HepG2 (cell line): ENCODE measurements around the gene ZNF726. TPM values are rescaled to one million over a fixed set of nuclear protein-coding genes. Genes with fewer than 3 reads are reported as not detected.

Experiments used
- ATAC-seq: fragments of 200-7000 bp; cut with Tn5 transposase; 3 replicates; pipeline ENCODE4 v1.9.1; 2020; ENCODE audit warnings: mild to moderate bottlenecking, moderate library complexity
- BruUV-seq: library from RNA; stranded (reverse); fragments of 400-500 nt; replicated peaks from 2 replicates; lab custom pipeline; 2021; lab: Mats Ljungman, UMichigan
- CTCF ChIA-PET: fragments of 300-600 bp; formaldehyde crosslinking; extraction: SDS; loops from one replicate; lab custom pipeline; 2021; ENCODE audit warnings: low total read pairs, inconsistent platforms, low intra/inter-chr PET ratio; lab: Yijun Ruan, JAX
- POLR2A ChIA-PET: fragments of 350-600 bp; sonication (Branson Sonifier 250); formaldehyde crosslinking; loops from one replicate; lab custom pipeline; 2020; ENCODE audit warnings: antibody characterized with exemption, inconsistent platforms; lab: Yijun Ruan, JAX
- DNase-seq: peaks from one replicate; pipeline ENCODE4 v3.0.0-alpha.2; 2015; ENCODE audit warnings: low spot score
- FAIRE-seq: peaks from 3 replicates; lab custom pipeline; 2011; peaks lifted over from hg19 to GRCh38; lab: Jason Lieb, UNC
- H2AFZ ChIP-seq: one replicate; pipeline ENCODE4 v1.6.1; 2011; ENCODE audit warnings: low read length, inconsistent platforms
- H3K27ac ChIP-seq: fragments of 300-600 bp; 3 replicates; pipeline ENCODE4 v1.8.0; 2011; ENCODE audit warnings: mixed run types, mild to moderate bottlenecking, mixed read lengths, low read length, inconsistent platforms; ENCODE audit not compliant: insufficient read depth; ENCODE audit errors: extremely low read length
- H3K27me3 ChIP-seq, 2 experiments: fragments of 200-600 bp in 1 of 2; 2 replicates in 1 of 2; 3 replicates in 1 of 2; pipeline versions ENCODE4 v1.6.0 to v1.8.0; 2011; ENCODE audit warnings: low read length in 2 of 2, mild to moderate bottlenecking in 2 of 2, moderate library complexity in 2 of 2, inconsistent platforms in 1 of 2; ENCODE audit not compliant: insufficient read depth in 2 of 2, control insufficient read depth in 1 of 2
- H3K36me3 ChIP-seq, 2 experiments: fragments of 200-600 bp in 1 of 2; replicated peaks in 1 of 2; 2 replicates in 1 of 2; 3 replicates in 1 of 2; pipeline versions ENCODE4 v1.5.1 to v1.8.0; 2011; ENCODE audit warnings: low read length in 2 of 2, inconsistent platforms in 1 of 2; ENCODE audit not compliant: insufficient read depth in 2 of 2, control insufficient read depth in 1 of 2
- H3K4me1 ChIP-seq: 2 replicates; pipeline ENCODE4 v1.5.1; 2012; ENCODE audit warnings: low read length, inconsistent platforms; ENCODE audit not compliant: insufficient read depth
- H3K4me2 ChIP-seq: 2 replicates; pipeline ENCODE4 v1.6.0; 2011; ENCODE audit warnings: low read depth, low read length, inconsistent platforms
- H3K4me3 ChIP-seq, 3 experiments: fragments of 200-600 bp in 1 of 3; sonication (generic), shearing (Covaris generic) in 1 of 3; replicated peaks in 1 of 3; 2 replicates each; pipeline ENCODE4 v1.5.1; 2011 to 2016; ENCODE audit warnings: low read length in 3 of 3, inconsistent platforms in 2 of 3, low read depth in 2 of 3, mild to moderate bottlenecking in 2 of 3, control low read depth in 1 of 3, mixed read lengths in 1 of 3; ENCODE audit not compliant: insufficient read depth in 1 of 3
- H3K79me2 ChIP-seq: one replicate; pipeline ENCODE4 v1.6.1; 2011; ENCODE audit warnings: low read length, inconsistent platforms; ENCODE audit not compliant: insufficient read depth
- H3K9ac ChIP-seq: 2 replicates; pipeline ENCODE4 v1.6.0; 2011; ENCODE audit warnings: mild to moderate bottlenecking, low read depth, low read length, inconsistent platforms; ENCODE audit not compliant: insufficient read depth
- H3K9me3 ChIP-seq: 2 replicates; pipeline ENCODE4 v1.5.1; 2012; ENCODE audit warnings: mild to moderate bottlenecking, low read length
- H4K20me1 ChIP-seq: 2 replicates; pipeline ENCODE4 v1.6.0; 2011; ENCODE audit warnings: inconsistent platforms, mild to moderate bottlenecking, low read length, moderate library complexity; ENCODE audit not compliant: insufficient read depth
- HNF1A ChIP-seq, 2 experiments: sonication (generic) in 1 of 2; formaldehyde crosslinking in 1 of 2; IDR thresholded peaks; 2 replicates each; pipeline versions ENCODE4 v1.4.0 to v1.6.1; 2016 to 2020; ENCODE audit warnings: borderline replicate concordance in 1 of 2, low read depth in 1 of 2, mild to moderate bottlenecking in 1 of 2, missing genetic modification reagents in 1 of 2
- MEIS2 ChIP-seq: sonication (generic); formaldehyde crosslinking; IDR thresholded peaks from 2 replicates; pipeline ENCODE4 v1.9.0; 2021; ENCODE audit warnings: mild to moderate bottlenecking, missing genetic modification reagents
- MLX ChIP-seq: IDR thresholded peaks from 2 replicates; pipeline ENCODE4 v1.6.1; 2016
- NCOA2 ChIP-seq: sonication (generic); formaldehyde crosslinking; IDR thresholded peaks from 2 replicates; pipeline ENCODE4 v1.8.0; 2022; ENCODE audit warnings: inconsistent platforms
- SAFB2 ChIP-seq: sonication (generic); formaldehyde crosslinking; IDR thresholded peaks from 2 replicates; pipeline ENCODE4 v1.5.1; 2020; ENCODE audit warnings: missing genetic modification reagents, low read depth, mild to moderate bottlenecking, borderline replicate concordance
- SRSF4 ChIP-seq: fragments of 200-400 bp; formaldehyde crosslinking; IDR thresholded peaks from one replicate; pipeline ENCODE4 v1.6.1; 2018; ENCODE audit warnings: mild to moderate bottlenecking, low read depth, low read length, moderate library complexity; ENCODE audit not compliant: poor library complexity, severe bottlenecking
- ZNF44 ChIP-seq: sonication (generic); formaldehyde crosslinking; IDR thresholded peaks from 2 replicates; pipeline ENCODE4 v1.5.1; 2020; ENCODE audit warnings: mild to moderate bottlenecking, missing genetic modification reagents
- ZNF616 ChIP-seq: sonication (generic); formaldehyde crosslinking; IDR thresholded peaks from 2 replicates; pipeline ENCODE4 v1.5.0; 2020; ENCODE audit warnings: low read depth, mild to moderate bottlenecking, missing genetic modification reagents
- ZNF674 ChIP-seq: sonication (generic); formaldehyde crosslinking; IDR thresholded peaks from 2 replicates; pipeline ENCODE4 v1.5.0; 2020; ENCODE audit warnings: low read depth, mild to moderate bottlenecking, missing genetic modification reagents
- ZNF749 ChIP-seq: sonication (generic); formaldehyde crosslinking; IDR thresholded peaks from 2 replicates; pipeline ENCODE4 v1.8.0; 2022; ENCODE audit warnings: mild to moderate bottlenecking, missing genetic modification reagents, moderate library complexity, borderline replicate concordance
- ZNF776 ChIP-seq: sonication (generic); formaldehyde crosslinking; IDR thresholded peaks from 2 replicates; pipeline ENCODE4 v1.4.0; 2020; ENCODE audit warnings: mild to moderate bottlenecking, missing genetic modification reagents
- ZNF780A ChIP-seq: sonication (generic); formaldehyde crosslinking; IDR thresholded peaks from 2 replicates; pipeline ENCODE4 v1.8.0; 2022; ENCODE audit warnings: mild to moderate bottlenecking, missing genetic modification reagents, moderate library complexity
- WGBS: methylation state at CpG from one replicate; pipeline ENCODE4 v1.1.6; 2017; ENCODE audit warnings: low lambda C conversion rate; 5-methylcytosine and 5-hydroxymethylcytosine counted together
- in situ Hi-C: cut with HindIII; loops from 2 replicates; pipeline ENCODE4 v1.10.0; 2017; ENCODE audit warnings: low pct_unique_long_range_greater_than_20kb; ENCODE audit not compliant: extremely low pct_ligation_motif_present
- intact Hi-C: fragments of 100-400 bp; cut with micrococcal nuclease; formaldehyde crosslinking; loops from one replicate; pipeline ENCODE4 v1.10.0; 2022; ENCODE audit not compliant: unreplicated experiment
- polyA plus RNA-seq, 8 experiments: library from polyadenylated mRNA; depleted of rRNA in 3 of 8; stranded (reverse) in 7 of 8; unstranded in 1 of 8; fragments of >200 nt; fragmentation: Illumina TruSeq in 4 of 8; extraction: Trizol in 4 of 8; gene quantifications; 2 replicates each; pipeline versions ENCODE4 v1.2.1 to v1.2.3, GENCODE V29; 2011 to 2016; ENCODE audit warnings: low read depth in 4 of 8, missing spikeins in 1 of 8, mixed read lengths in 1 of 8; ENCODE audit not compliant: insufficient read depth in 1 of 8
- total RNA-seq, 5 experiments: library from RNA; depleted of rRNA; stranded (reverse); fragments of >200 nt; fragmentation: Illumina TruSeq; extraction: Trizol; gene quantifications; 2 replicates each; pipeline ENCODE4 v1.2.3, GENCODE V29; 2016; ENCODE audit warnings: low read depth in 1 of 5
- TF ChIP-seq, protein P1 (sequence below): sonication (generic); formaldehyde crosslinking; IDR thresholded peaks from 2 replicates; pipeline ENCODE4 v1.5.0; 2020; ENCODE audit warnings: mild to moderate bottlenecking, missing genetic modification reagents
- TF ChIP-seq, protein P2 (sequence below): sonication (generic); formaldehyde crosslinking; IDR thresholded peaks from 2 replicates; pipeline ENCODE4 v1.9.0; 2022; ENCODE audit warnings: low read depth, missing genetic modification reagents

The ZNF726 gene
- total and polyA plus RNA-seq, 2 of the 13 experiments (the other 11 are each of a cell fraction or from before 2014, with no cell fraction given): not detected

DNA sequence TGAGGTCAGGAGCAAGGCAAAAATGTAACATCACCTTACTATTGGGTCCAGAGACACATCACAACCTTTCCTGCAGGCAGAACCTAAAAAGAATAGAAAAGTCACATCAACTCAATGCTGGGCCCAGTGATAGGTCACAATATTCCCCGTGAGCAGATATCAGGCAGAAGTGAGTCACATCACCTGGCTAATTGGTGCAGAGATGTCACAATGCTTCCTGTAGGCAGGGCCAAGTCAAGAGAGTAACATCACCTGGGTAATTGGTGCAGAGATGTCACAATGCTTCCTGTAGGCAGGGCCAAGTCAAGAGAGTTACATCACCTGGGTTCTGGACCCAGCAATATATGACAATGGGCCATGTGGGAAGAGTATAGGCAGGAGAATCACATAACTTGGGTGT is 63.4 kb downstream of the ZNF726 start (continued):
- TF ChIP-seq HNF1A (IDR thresholded peaks at IDR 0.05; ENCODE audit: low read depth) (no peak), HNF1A (CRISPR knock-in tag; IDR thresholded peaks at IDR 0.05; ENCODE audit: borderline replicate concordance) (no peak), MEIS2 (CRISPR knock-in tag) (no peak), ZNF44 (CRISPR knock-in tag) (no peak), ZNF749 (CRISPR knock-in tag) (no peak), ZNF776 (no peak)
- TF ChIP-seq, protein P1, sequence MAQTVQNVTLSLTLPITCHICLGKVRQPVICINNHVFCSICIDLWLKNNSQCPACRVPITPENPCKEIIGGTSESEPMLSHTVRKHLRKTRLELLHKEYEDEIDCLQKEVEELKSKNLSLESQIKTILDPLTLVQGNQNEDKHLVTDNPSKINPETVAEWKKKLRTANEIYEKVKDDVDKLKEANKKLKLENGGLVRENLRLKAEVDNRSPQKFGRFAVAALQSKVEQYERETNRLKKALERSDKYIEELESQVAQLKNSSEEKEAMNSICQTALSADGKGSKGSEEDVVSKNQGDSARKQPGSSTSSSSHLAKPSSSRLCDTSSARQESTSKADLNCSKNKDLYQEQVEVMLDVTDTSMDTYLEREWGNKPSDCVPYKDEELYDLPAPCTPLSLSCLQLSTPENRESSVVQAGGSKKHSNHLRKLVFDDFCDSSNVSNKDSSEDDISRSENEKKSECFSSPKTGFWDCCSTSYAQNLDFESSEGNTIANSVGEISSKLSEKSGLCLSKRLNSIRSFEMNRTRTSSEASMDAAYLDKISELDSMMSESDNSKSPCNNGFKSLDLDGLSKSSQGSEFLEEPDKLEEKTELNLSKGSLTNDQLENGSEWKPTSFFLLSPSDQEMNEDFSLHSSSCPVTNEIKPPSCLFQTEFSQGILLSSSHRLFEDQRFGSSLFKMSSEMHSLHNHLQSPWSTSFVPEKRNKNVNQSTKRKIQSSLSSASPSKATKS: no peak

- Histone ChIP-seq H3K4me1 (no peaks in the 10 kb centered on the region), H3K79me2 (no peaks in the 10 kb centered on the region), H3K27me3 (no peaks in the 10 kb centered on the region), H3K27ac (no peak overlapping the region), H3K4me3 (no peak overlapping the region), H3K9me3 (peaks cover 100% of the 10 kb centered on the region), H3K4me2 (no peak overlapping the region), H2AFZ (no peak overlapping the region), H4K20me1 (no peaks in the 10 kb centered on the region), H3K36me3 (no peaks in the 10 kb centered on the region), H3K9ac (no peak overlapping the region)
- BruUV-seq: no TSS peak
- ChIA-PET POLR2A (no interaction called here), CTCF (no interaction called here)
- in situ Hi-C loops: no loop called here
- ATAC-seq (no peak), DNase-seq (no peak), FAIRE-seq (no peak)
- WGBS: 0% methylated on average over 2 of the region's 2 CpGs
- intact Hi-C loops: no loop called here
- TF ChIP-seq, protein P2, sequence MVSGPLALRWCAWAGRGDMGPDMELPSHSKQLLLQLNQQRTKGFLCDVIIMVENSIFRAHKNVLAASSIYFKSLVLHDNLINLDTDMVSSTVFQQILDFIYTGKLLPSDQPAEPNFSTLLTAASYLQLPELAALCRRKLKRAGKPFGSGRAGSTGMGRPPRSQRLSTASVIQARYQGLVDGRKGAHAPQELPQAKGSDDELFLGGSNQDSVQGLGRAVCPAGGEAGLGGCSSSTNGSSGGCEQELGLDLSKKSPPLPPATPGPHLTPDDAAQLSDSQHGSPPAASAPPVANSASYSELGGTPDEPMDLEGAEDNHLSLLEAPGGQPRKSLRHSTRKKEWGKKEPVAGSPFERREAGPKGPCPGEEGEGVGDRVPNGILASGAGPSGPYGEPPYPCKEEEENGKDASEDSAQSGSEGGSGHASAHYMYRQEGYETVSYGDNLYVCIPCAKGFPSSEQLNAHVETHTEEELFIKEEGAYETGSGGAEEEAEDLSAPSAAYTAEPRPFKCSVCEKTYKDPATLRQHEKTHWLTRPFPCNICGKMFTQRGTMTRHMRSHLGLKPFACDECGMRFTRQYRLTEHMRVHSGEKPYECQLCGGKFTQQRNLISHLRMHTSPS: no peak
- TF ChIP-seq MLX (no peak), SRSF4 (no peak), SAFB2 (CRISPR knock-in tag) (no peak), NCOA2 (CRISPR knock-in tag) (no peak), ZNF780A (CRISPR knock-in tag) (no peak), ZNF674 (CRISPR knock-in tag) (no peak), ZNF616 (CRISPR knock-in tag) (no peak)
These were observed 66.1 kb downstream of the ZNF726 start for GRCh38 chr19:23980805-23981204.
